NCI-H748 treated with DMSO at 0.1 percent for 48 hours (cell line): ENCODE data around the gene NACC1.
A peak's percentile ranks its signal among the peaks of the same experiment; 100 is the strongest.

ENCODE experiments used
- DNase-seq: peaks from one replicate; lab custom pipeline; 2025; lab: John Stamatoyannopoulos, UW

The NACC1 gene

DNA sequence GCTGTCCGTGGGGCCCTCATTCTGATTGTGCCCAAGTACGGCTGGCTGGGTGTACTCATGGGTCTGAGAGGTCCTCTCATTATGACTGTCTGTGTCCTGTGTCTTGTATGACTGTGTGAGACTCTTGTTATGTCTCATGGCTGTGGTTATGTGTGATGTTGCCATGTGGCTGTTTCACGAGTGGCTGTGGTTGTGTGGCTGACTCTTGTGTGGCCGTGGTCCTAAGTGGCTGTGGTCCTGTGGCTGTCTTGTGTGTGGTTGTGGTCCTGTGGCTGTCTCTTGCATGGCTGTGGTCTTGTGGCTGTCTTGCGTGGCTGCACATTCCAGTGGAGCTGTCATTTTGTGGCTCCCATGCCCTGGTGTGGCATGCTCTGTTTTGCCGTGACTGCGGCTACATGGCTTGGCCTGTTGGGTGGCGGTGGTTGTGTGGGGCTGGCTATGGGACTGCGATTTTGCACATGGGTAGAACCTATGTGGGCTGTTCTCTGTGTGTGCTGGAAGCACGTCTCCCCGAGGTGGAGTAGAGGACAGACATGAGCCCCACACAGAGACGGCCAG, 18.0 kb upstream of the NACC1 start:
- no peak for DNase-seq

DNA sequence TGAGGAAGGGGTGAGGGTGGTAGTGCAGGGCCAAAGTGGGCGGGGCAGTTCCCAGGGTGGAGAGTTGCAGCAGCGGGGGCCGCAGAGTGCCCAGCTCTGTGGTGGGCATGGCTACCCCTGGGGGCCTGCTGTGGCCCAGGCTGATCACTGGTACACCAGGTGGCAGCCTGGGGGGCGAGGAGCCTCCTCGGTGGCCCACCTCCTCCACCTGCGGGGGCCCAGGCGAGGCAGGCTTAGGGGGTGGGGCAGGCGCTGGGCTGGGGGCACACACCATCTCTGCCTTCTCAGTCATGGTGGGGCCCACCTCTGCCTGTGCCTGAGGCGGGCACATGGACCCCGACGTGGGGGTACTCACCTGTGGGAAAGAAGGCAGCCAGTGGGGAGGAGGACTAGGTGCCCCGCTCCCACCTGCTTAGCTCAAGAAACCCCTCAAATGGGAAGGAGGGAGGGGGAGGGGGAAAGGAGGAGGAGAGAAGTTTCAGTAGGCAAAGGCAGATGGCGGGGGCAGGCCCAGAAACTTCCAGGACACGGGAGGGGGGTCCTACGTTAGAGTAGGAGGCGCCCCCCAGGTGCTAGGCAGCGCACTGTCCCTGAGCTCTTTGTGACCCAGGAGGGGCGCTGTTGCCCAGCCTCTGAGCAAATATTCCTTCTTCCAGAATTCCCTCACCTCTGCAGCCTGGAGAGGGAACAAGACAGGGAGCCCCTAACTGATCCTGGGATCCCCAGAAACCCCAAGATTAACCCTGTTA, 17.0 kb upstream of the NACC1 start:
- DNase-seq = no peak

- no peak for DNase-seq
Measured at GRCh38 chr19:13101590-13102415, 16.3 kb upstream of the NACC1 start.

- DNase-seq = no peak
Measured at GRCh38 chr19:13102416-13102665, 15.7 kb upstream of the NACC1 start.

DNA sequence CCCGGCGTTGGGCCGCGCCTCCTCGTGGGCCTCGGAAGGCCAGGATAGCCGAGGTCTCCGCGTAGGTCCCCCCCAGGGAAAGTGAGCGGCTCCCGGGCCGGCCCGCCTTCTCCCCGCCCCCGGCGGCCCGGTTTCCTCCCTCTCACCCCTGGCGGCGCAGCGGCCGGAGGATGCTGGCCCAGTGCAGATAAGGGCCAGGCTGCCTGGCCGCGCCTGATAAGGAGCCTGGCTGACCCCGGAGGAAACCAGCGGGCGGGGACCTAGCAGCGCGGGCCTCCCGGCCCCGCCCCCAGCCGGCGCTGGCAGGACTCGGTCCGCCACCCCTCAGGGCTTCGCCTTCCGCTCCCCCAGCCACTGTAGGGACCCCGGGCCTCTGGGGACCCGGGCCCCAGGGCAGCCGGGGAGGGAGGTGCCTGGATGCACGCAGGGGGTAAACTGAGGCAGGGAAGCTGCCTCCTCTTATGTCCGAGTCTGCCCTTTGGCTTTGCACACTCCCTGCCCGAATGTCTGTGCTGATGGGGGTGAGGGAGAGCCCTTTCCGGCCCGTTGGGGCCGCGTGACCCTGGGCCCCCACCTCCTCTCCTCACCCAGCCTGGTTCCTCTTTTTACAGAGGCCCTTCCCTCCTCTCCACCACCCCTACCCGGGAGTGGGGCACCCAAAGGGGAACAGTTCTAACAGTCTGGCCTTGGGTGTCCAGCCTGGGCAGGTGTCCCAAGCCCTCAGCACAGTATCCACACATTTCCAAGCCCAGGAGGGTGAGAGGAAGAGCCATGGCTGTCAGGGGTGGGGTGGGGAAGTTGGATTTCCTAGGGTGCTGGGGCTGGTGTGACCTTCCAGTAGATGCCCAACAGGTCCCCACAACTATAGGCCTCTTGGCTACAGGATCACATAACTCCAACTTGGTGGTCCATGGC, 15.1 kb upstream of the NACC1 start, which contains the start of gene LYL1:
TSS of gene LYL1 (minus strand) at position 193 of the 915 bp plus-strand sequence. CDS start 1,687 bp downstream, outside the sequence.
- DNase-seq = no peak

GRCh38 chr19:13103581-13104359, 14.3 kb upstream of the NACC1 start:
- no peak for DNase-seq

DNA sequence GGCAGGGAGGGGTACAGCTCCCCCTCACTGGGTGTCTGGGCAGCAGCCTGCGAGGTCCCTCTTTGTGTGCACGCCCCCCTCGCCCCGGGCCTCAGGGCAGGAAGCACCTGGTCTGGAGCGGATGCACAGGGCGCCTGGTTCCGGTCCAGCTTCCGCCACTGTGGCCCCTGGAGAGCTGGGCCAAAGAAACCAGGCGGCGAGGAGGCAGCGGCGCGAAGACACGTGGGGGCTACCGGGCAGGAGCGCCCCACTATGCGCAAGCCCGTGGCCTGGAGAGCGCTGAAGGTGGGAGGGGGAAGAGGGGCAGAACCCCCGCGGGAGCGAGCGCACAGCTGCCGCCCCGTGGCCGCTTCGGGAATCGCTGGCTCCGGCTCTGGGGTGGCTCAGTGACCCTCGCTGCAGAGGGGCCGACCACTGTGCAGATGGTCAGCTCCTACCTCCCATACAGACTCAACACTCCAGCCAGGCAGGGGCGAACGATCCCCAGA, 13.7 kb upstream of the NACC1 start:
- DNase-seq = no peak

- DNase-seq = no peak
Measured at GRCh38 chr19:13104848-13105711, 13.0 kb upstream of the NACC1 start.

- DNase-seq = no peak
Measured at GRCh38 chr19:13109361-13110098, 8.5 kb upstream of the NACC1 start.

- no peak for DNase-seq
Measured at GRCh38 chr19:13110099-13110610, 7.9 kb upstream of the NACC1 start.

DNA sequence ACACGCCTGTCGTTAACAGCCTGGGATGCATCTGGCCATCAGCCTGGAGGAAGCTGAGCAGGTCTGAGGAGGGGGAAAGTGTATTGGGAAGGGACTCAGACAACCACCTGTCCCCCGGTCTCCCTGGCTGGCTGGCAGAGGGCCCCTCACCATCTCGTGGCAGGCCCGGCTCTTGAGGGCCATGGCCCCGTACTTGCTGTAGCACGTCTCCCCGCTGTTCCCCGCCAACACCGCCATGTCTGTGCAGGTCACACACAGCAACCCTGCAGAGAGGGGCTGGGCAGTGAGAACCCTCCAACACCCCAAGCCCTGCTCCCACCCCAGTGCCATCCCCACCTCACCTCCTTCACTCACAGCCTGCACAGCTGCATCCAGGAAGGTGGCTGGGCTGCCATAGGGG, 5.5 kb upstream of the NACC1 start:
- no peak for DNase-seq

DNA sequence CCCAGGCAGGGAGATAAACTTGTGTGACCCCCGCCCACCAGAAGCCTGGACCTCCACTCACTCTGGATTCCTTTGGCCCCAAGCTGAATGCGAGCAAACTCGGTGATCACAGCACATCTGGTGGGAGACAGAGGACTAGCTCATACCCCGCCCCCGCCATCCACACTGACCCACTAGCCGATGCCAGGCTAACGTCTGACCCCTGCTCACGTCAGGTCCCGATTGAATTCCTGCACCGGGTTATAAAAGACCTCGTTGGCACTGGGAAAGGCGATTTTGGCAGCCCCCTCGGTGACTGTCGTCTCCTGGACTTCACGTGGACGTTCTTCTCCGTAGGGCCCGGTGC, 2.2 kb upstream of the NACC1 start:
- no peak for DNase-seq

GRCh38 chr19:13116282-13117175, 1.5 kb upstream of the NACC1 start, which contains the start of gene TRMT1:
Gene TRMT1 (minus strand): TSS chr19:13116740. CDS start chr19:13116399, 341 bp downstream.
- peak; percentile 65 for DNase-seq

DNA sequence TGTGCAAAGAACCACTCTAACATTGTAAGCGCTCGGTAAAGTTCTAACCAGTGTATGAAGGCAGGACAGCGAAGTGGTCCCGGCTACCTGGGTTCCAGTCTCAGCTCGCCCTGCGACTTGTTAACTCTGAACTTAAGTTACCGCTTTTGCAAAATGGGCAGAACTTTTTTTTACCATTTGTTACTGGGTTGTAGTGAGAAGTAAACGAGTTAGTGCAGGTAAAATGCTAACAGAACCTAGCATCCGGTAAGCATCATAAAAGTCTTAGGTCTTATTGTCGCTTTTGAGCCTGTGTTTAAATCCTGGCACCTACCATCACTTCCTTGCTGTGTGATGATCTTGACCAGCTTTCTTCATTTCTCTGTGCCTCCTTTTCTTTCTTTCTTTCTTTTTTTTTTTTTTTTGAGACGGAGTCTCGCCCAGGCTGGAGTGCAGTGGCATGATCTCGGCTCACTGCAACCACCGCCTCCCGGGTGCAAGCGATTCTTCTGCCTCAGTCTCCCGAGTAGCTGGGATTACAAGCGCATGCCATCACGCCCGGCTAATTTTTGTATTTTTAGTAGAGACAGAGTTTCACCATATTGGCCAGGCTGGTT, 790 bp upstream of the NACC1 start:
- no peak for DNase-seq

GRCh38 chr19:13118424-13119193, 545 bp downstream of the NACC1 start:
- peak; percentile 14 for DNase-seq

GRCh38 chr19:13119627-13120026, 1.6 kb downstream of the NACC1 start:
- DNase-seq = no peak

GRCh38 chr19:13120031-13120430, 2.0 kb downstream of the NACC1 start:
- DNase-seq = no peak
